HS-5 (cell line): ENCODE results near the gene SH3RF3.

Source experiments
- DNase-seq: peaks from one replicate; pipeline ENCODE4 v3.0.0-alpha.2; 2012; ENCODE audit warnings: low read depth

SH3RF3 gene

GRCh38 chr2:109313343-109313742, 184.3 kb downstream of the SH3RF3 start:
- DNase-seq: no peak

- DNase-seq: no peak
Observed at GRCh38 chr2:109316091-109316490, 187.1 kb downstream of the SH3RF3 start.

- DNase-seq: no peak
Observed at GRCh38 chr2:109317471-109318095, 188.6 kb downstream of the SH3RF3 start.

GRCh38 chr2:109318150-109318948, 189.3 kb downstream of the SH3RF3 start:
- peak; percentile 62 for DNase-seq

GRCh38 chr2:109318949-109319342, 189.9 kb downstream of the SH3RF3 start:
- no peak for DNase-seq

DNA sequence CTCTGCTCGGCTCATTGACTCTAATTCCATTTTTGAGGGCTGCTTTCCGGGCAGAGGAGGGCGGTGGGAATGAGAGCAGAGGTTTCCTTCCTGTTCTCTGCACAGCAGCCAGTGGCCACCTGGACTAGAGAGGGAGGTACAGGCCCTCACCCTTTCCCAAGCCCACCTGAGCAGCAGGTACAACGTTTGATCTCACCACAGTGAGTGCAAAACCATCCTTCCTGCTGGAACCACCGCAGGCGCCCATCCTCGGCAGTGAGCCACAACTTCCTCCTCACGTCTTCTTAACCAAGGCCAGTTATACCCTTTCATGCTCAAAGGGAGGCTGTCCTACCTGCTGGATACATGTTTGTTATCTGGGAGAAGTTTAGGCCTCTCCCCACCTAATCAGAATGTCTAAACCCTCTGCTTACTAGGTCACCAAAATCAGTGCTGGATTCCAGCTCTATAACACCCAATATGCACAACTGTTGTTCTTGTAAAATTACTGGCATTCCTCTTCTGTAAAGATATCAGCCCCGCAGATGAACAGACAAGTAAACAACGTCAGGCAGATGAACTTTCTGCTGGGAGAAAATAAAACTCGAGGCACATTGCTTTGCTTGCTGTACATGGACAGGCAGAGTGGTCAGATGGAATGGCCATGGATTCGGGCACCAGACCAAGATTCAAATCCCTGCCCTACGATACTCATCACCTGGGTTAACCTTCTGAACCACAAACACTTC, 191.4 kb downstream of the SH3RF3 start:
- DNase-seq: no peak

- no peak for DNase-seq
Observed at GRCh38 chr2:109321570-109321969, 192.6 kb downstream of the SH3RF3 start.

GRCh38 chr2:109322111-109322510, 193.1 kb downstream of the SH3RF3 start:
- peak; percentile 48 for DNase-seq

DNA sequence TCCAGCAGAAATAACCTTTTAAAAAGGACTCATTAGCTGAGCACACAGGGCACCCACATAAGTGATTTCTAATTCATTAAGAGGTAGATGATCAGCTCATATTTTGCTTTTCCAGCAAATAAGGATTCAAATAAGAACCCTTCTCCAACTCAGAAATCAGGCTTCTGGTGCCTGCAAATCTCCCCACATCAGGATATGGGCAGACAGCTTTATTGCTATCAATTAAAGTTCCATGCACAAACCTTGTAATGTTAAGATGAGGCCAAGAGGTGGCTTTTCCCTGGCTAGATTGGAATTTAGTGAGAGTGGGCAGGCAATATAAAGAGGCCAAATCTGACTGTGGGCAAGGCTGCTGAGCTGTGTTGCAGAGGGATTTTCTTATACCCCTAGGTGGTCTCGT, 193.6 kb downstream of the SH3RF3 start:
- no peak for DNase-seq

GRCh38 chr2:109324861-109325260, 195.9 kb downstream of the SH3RF3 start:
- DNase-seq: peak; percentile 96

- DNase-seq: no peak
Observed at GRCh38 chr2:109325570-109325969, 196.6 kb downstream of the SH3RF3 start.

GRCh38 chr2:109326306-109326705, 197.3 kb downstream of the SH3RF3 start:
- DNase-seq: no peak

DNA sequence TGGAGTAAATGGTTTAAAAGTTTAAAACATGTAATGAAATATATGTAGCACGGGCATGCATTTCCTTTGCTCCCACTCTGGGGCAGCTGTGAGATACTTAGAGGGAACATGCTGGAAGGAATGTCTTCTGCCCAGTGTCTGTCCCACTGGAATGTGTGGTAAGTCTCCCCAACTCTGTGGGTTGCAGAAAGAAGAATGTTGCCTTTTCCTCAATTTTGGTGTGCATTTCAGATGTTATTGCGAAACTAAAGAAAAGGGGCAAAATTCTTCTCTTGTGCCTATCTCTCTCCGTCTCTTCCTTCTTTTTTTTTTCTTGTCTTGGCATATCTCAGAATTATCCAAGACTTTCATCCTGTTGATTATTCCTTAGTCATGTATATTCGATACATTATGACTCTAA, 201.1 kb downstream of the SH3RF3 start:
- no peak for DNase-seq

DNA sequence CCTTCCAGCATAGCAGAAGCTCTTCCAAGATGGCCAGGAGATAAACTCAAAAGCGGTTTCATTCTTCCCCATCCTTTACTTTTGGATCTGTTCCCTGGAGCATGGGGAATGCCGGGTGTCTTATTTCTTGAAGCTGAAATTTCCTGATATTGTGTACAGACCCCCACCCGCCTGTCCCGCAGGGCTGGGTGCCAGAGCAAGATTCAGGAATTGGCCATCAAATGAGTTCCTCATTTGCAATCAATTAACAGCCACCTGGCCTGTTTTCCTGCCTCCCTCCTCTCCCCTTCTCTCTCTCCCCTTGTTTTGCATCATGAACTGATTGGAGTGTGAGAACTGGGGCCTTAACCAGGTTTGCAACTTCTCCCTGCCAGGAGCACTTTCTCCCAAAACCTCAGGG, 202.1 kb downstream of the SH3RF3 start:
- DNase-seq: no peak

GRCh38 chr2:109331896-109332848, 203.2 kb downstream of the SH3RF3 start:
- DNase-seq: peak; percentile 89

DNA sequence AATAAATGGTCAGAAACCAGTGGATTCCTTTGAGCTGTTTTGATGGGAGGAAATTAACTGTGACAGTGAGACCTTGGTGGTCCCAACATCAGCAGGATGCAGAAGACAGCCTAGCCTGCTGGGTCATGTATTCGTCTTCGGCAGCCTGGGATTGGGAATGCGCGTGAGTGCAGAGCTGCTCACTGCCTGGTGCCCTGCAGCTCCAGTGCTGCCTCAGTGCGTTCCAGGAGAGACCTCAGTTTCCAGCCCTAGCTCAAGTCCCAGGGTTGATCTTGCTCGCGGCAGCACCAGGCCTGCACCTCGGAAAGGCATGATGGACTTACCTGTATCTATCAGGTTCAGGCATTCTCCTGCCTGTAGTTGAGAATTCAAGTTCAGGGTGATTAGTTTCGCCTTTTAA, 203.9 kb downstream of the SH3RF3 start:
- no peak for DNase-seq

GRCh38 chr2:109333414-109334210, 204.6 kb downstream of the SH3RF3 start:
- no peak for DNase-seq

GRCh38 chr2:109335631-109336176, 206.7 kb downstream of the SH3RF3 start:
- DNase-seq: peak; percentile 89

DNA sequence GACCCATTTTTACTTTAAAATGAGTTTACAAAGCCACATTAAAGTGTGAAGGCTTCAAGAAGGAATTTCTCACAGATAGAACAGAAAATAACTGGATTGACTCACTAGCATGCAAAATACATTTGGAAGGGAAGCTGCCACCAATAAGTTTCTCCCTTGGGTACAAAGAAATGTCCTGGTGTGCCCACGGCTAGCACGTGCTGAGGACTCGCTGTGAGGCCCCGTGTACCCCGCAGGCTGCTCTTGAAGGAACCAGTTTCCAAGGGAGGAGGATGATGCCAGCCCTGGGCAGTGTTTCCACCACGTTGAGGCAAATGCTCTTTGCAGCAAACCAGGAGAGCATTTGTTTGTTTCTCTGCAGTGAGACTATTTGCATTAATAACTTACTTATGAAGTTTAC, 207.3 kb downstream of the SH3RF3 start:
- no peak for DNase-seq

DNA sequence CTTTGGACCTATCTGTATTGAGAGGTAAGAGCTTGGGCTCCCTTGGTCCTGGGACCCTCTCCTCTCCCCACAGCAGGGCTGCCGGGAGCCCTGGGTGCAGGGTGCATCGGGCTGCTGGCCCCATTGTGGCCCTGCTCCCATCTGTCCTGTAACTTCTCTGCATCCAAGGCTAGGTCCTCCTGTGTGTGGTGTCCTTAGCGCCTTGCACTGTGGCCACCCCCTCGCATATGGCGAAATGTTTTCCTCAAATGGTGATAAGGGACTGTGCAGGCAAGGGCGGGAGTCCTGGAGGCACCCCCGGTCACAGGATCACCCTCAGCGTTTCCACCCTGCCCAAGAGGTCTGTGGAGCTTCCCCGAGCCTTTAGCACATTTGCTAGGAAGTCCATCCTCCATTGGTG, 208.2 kb downstream of the SH3RF3 start:
- no peak for DNase-seq

- peak; percentile 65 for DNase-seq
Observed at GRCh38 chr2:109339519-109339966, 210.5 kb downstream of the SH3RF3 start.
